Measurements from ENCODE around the gene ACP1. TPM values are rescaled to one million over a fixed set of nuclear protein-coding genes. Genes with fewer than 3 reads are reported as not detected.

The ACP1 gene
- total and polyA plus RNA-seq, 2 of the 8 experiments (the other 6 are each of a cell fraction or from before 2014, with no cell fraction given), result 115 to 155 TPM

DNA sequence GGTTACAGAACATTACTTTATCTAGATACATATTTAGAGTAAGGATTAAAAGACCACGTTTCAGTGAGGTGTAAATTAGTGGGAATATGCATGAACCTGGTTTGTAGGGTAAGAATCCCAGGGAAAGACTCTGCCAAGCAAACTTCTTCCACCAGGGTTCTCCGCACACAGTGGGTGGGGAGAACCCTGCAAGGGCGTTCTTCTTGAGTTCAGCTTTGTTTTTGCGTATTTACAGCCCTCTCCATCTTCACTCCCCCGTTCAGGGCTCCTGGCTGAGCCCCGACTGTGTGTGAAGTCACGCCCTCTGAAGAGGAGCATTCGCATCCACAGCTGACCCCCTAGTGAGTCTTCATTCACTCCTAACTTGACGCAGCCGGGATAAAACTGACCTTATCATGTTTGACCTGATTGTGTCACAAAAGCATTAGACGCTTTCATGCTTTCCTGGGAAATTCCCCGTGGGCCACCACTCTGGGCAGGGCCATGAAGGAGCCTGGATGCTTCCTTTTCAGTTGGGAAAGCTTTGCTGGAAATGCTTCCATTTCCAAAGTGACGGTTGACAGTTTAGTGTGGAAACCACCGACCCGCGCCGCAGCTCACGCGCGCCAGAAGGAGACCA is 22.1 kb downstream of the ACP1 start:
- no peak overlapping the region for H3K23ac ChIP-seq (ENCODE audit: insufficient read length)
- peaks cover 0 to 8% (median 2%) of the 10 kb centered on the region in 4 experiments; a peak in 3 of 8 replicates for H3K36me3 ChIP-seq (ENCODE audit: control insufficient read depth in 2 of 4, insufficient read depth in 4 of 4, low read length in 3 of 4)
- peaks cover 6 to 29% (median 20%) of the 10 kb centered on the region in 4 experiments for H3K4me1 ChIP-seq (replicated peaks in 1 of 4; ENCODE audit: control insufficient read depth in 3 of 4, insufficient read depth in 4 of 4, low read length in 3 of 4)
- H2BK5ac ChIP-seq (ENCODE audit: low read depth, low read length), result no peak overlapping the region
- peaks cover 9 to 48% (median 33%) of the 10 kb centered on the region in 4 experiments for H3K27me3 ChIP-seq (replicated peaks in 1 of 4; ENCODE audit: control insufficient read depth in 3 of 4, extremely low read depth in 1 of 4, insufficient read depth in 3 of 4, low read length in 3 of 4)
- H4K5ac ChIP-seq (ENCODE audit: insufficient read length, low read depth, low read length), result no peak overlapping the region
- peak overlapping the region; percentile 85 to 91 for H3K4me2 ChIP-seq (ENCODE audit: insufficient read depth in 1 of 2, low read depth in 2 of 2, low read length in 2 of 2)
- H2BK120ac ChIP-seq (replicated peaks; ENCODE audit: low read depth, low read length), result no peak overlapping the region
- no peak overlapping the region for H3K18ac ChIP-seq (ENCODE audit: extremely low read depth, low read length)
- 5% methylated on average over 20 of the region's 20 CpGs; no CpG with 5 or more reads in 1 of the 2 experiments for WGBS, 2 experiments (ENCODE audit: extremely low coverage in 1 of 2, insufficient coverage in 1 of 2, insufficient read length in 1 of 2, insufficient replicate concordance in 2 of 2, low coverage in 1 of 2, low lambda C conversion rate in 2 of 2, missing lambda C conversion rate in 1 of 2)
- DNase-seq (ENCODE audit: low read depth in 1 of 2, low spot score in 2 of 2) (no peak), FAIRE-seq (no peak)
- H4K8ac ChIP-seq (ENCODE audit: extremely low read depth, insufficient read depth, low read length), result no peak overlapping the region
- no peak overlapping the region for H2BK20ac ChIP-seq (ENCODE audit: low read length)
- no peaks in the 10 kb centered on the region for H3K79me2 ChIP-seq (ENCODE audit: control insufficient read depth in 1 of 2, insufficient read depth in 2 of 2, low read length in 2 of 2)
- no peak overlapping the region for H2BK12ac ChIP-seq (ENCODE audit: low read depth, low read length)
- no peak overlapping the region for H3K4ac ChIP-seq (replicated peaks; ENCODE audit: insufficient read length, low read depth, low read length)
- H3K4me3 ChIP-seq (ENCODE audit: extremely low read depth in 1 of 4, insufficient read depth in 2 of 4, low read depth in 3 of 4, low read length in 4 of 4), result peak overlapping the region; percentile 39 to 70 (median 45)
- no peak overlapping the region for H4K91ac ChIP-seq (replicated peaks; ENCODE audit: insufficient read length, low read length)
- no peak overlapping the region for H3K56ac ChIP-seq (replicated peaks; ENCODE audit: insufficient read length, low read depth, low read length)
- H3K9ac ChIP-seq (replicated peaks in 1 of 4; ENCODE audit: extremely low read depth in 1 of 4, low read depth in 3 of 4, low read length in 3 of 4), result no peak overlapping the region
- H2AK5ac ChIP-seq (ENCODE audit: low read depth, low read length), result no peak overlapping the region
- peaks cover 2 to 7% of the 10 kb centered on the region in 2 experiments for H4K20me1 ChIP-seq (replicated peaks in 1 of 2; ENCODE audit: control insufficient read depth in 1 of 2, insufficient read depth in 2 of 2, low read length in 2 of 2)
- no peaks in the 10 kb centered on the region for H3K9me3 ChIP-seq (ENCODE audit: insufficient read depth in 2 of 2, low read depth in 1 of 2, low read length in 1 of 2)
- no peak overlapping the region for H2AFZ ChIP-seq (ENCODE audit: low read length)
- ChIA-PET POLR2A (ENCODE audit: partially characterized antibody) (interaction anchor here (1.2 to 2.1 kb wide), 3 partner anchors 10 to 22 kb away, joined by 5 to 8 read pairs (median 6); partner anchors contain the start of gene ACP1), CTCF (ENCODE audit: partially characterized antibody) (interaction anchor here (1.1 to 5.1 kb wide), 2 partner anchors 14 to 268 kb away, joined by 3 to 28 read pairs; no protein-coding TSS in a partner anchor)
- H3K27ac ChIP-seq (ENCODE audit: low read depth, low read length), result no peak overlapping the region
- TF ChIP-seq POLR2A (IDR thresholded peaks at IDR 0.05; ENCODE audit: control extremely low read depth in 1 of 2, low read depth in 2 of 2, low read length in 2 of 2) (no peak), TBP (IDR thresholded peaks at IDR 0.05; ENCODE audit: low read depth, low read length) (no peak), HDAC2 (IDR thresholded peaks at IDR 0.05; ENCODE audit: borderline replicate concordance in 1 of 2, low read depth in 2 of 2, low read length in 2 of 2) (peak; percentile 21 to 47; a peak in 1 of 4 replicates)
- H3K14ac ChIP-seq (ENCODE audit: insufficient read length), result no peak overlapping the region
- no peaks in the 10 kb centered on the region for H3K79me1 ChIP-seq (ENCODE audit: low read depth, low read length)
- H3K23me2 ChIP-seq (ENCODE audit: low read depth, low read length), result peaks cover 8% of the 10 kb centered on the region; the same call in 1 of the 2 replicates
- no peak overlapping the region for H2BK15ac ChIP-seq (ENCODE audit: low read length)

All from H1 (cell line).